Endothelial cell of umbilical vein (primary cell): Measurements from ENCODE around the gene CCNYL1.

Source experiments
- EZH2 ChIP-seq: IDR thresholded peaks from 2 replicates; pipeline ENCODE4 v1.6.1; 2012; ENCODE audit warnings: borderline replicate concordance, low read depth, mild to moderate bottlenecking, moderate library complexity, low read length, inconsistent platforms; ENCODE audit not compliant: severe bottlenecking
- FOS ChIP-seq: IDR thresholded peaks from 2 replicates; pipeline ENCODE4 v1.6.1; 2011; ENCODE audit warnings: mild to moderate bottlenecking, low read length, moderate library complexity, borderline replicate concordance; ENCODE audit not compliant: insufficient read depth
- GATA2 ChIP-seq: IDR thresholded peaks from 2 replicates; pipeline ENCODE4 v1.7.0; 2011; ENCODE audit warnings: low read depth, mild to moderate bottlenecking, moderate library complexity, mixed read lengths, low read length; ENCODE audit not compliant: insufficient read length, insufficient read depth
- JUN ChIP-seq: IDR thresholded peaks from 2 replicates; pipeline ENCODE4 v1.6.1; 2011; ENCODE audit warnings: borderline replicate concordance, low read depth; ENCODE audit not compliant: insufficient read length, insufficient read depth
- MYC ChIP-seq: IDR thresholded peaks from one replicate; pipeline ENCODE4 v1.6.1; 2011; ENCODE audit warnings: mild to moderate bottlenecking, low read depth, low read length
- POLR2A ChIP-seq: IDR thresholded peaks from 2 replicates; pipeline ENCODE4 v1.6.1; 2012; ENCODE audit warnings: low read depth, mild to moderate bottlenecking, control low read depth, low read length
- POLR2AphosphoS5 ChIP-seq: IDR thresholded peaks from 2 replicates; pipeline ENCODE4 v1.6.1; 2012; ENCODE audit warnings: low read depth, mild to moderate bottlenecking, control low read depth, low read length, moderate library complexity; ENCODE audit not compliant: insufficient read depth
- TF ChIP-seq, protein P1 (sequence below), 2 donors: IDR thresholded peaks; 1 replicate in 1 of 2; 2 replicates in 1 of 2; pipeline ENCODE4 v1.5.1; 2011; ENCODE audit warnings: low read length in 2 of 2, mild to moderate bottlenecking in 2 of 2, moderate library complexity in 2 of 2, control low read depth in 1 of 2, inconsistent platforms in 1 of 2, low read depth in 1 of 2; ENCODE audit not compliant: insufficient read depth in 1 of 2; ENCODE audit errors: extremely low read depth in 1 of 2
- TF ChIP-seq, protein P2 (sequence below): IDR thresholded peaks from 2 replicates; pipeline ENCODE4 v1.6.1; 2011; ENCODE audit not compliant: insufficient read depth, insufficient read length

DNA sequence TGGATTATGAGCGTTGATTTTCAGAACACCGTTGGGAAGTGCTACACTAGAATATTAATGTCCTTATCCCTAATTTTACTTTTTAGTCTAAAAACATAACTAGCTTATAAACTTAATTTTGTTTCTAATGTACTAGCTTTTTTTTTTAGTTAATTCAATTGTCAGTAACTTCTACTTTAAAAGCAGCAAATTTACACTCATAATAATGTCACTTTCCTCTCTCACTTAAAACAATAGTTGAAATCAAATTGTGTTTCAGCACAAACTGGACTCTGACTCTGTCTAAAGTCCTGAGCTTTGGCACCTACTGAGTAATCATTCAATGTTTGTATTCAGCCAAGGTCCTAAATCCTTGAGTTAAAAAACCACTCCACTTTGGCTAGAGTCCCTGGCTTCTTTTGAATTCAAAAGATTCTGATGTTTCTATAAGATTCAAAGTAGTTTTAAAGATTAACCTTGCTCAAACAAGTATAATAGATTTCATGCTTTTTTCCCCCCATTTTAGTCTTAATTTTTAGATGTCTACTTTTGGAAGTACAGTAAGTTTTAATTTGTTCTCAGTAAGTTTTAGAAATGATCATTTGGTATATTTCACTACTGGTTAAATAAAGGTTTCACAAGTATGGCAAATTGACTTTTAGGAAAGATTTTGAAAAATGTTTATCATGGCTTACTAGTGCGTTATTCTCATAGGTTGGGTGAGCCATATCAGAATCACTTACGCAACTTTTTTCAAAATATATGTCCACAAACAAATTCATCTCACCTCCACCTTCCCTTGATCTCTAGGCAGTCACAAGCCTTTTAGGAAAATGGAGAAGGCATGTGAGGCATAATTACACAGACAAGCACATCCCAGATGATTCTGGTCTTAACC, 23.4 kb downstream of the CCNYL1 start:
- TF ChIP-seq POLR2A (no peak), EZH2 (no peak), POLR2AphosphoS5 (no peak), GATA2 (no peak), MYC (no peak), JUN (no peak), FOS (no peak)
- TF ChIP-seq, protein P1, sequence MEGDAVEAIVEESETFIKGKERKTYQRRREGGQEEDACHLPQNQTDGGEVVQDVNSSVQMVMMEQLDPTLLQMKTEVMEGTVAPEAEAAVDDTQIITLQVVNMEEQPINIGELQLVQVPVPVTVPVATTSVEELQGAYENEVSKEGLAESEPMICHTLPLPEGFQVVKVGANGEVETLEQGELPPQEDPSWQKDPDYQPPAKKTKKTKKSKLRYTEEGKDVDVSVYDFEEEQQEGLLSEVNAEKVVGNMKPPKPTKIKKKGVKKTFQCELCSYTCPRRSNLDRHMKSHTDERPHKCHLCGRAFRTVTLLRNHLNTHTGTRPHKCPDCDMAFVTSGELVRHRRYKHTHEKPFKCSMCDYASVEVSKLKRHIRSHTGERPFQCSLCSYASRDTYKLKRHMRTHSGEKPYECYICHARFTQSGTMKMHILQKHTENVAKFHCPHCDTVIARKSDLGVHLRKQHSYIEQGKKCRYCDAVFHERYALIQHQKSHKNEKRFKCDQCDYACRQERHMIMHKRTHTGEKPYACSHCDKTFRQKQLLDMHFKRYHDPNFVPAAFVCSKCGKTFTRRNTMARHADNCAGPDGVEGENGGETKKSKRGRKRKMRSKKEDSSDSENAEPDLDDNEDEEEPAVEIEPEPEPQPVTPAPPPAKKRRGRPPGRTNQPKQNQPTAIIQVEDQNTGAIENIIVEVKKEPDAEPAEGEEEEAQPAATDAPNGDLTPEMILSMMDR (IDR thresholded peaks at IDR 0.05; ENCODE audit: extremely low read depth in 1 of 2, insufficient read depth in 1 of 2, low read depth in 1 of 2, low read length in 2 of 2) = no peak
- TF ChIP-seq, protein P2, sequence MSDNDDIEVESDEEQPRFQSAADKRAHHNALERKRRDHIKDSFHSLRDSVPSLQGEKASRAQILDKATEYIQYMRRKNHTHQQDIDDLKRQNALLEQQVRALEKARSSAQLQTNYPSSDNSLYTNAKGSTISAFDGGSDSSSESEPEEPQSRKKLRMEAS = no peak
